ENCODE measurements around the gene TGFBR3.

Gene TGFBR3

GRCh38 chr1:91732291-91733107 is 153.5 kb downstream of the TGFBR3 start:
- DNase-seq (ENCODE audit: low read depth): peak; percentile 7

GRCh38 chr1:91731815-91732214 is 154.1 kb downstream of the TGFBR3 start:
- DNase-seq (ENCODE audit: low read depth): peak; percentile 35

GRCh38 chr1:91730801-91731732 is 154.9 kb downstream of the TGFBR3 start:
- no peak for DNase-seq (ENCODE audit: low read depth)

GRCh38 chr1:91729621-91730358 is 156.2 kb downstream of the TGFBR3 start:
- DNase-seq (ENCODE audit: low read depth): no peak

- DNase-seq (ENCODE audit: low read depth): no peak
These were observed 158.2 kb downstream of the TGFBR3 start for GRCh38 chr1:91727763-91728162.

GRCh38 chr1:91725989-91726721 is 159.8 kb downstream of the TGFBR3 start:
- no peak for DNase-seq (ENCODE audit: low read depth)

GRCh38 chr1:91725618-91725988 is 160.3 kb downstream of the TGFBR3 start:
- DNase-seq (ENCODE audit: low read depth): no peak

- DNase-seq (ENCODE audit: low read depth): no peak
These were observed 161.3 kb downstream of the TGFBR3 start for GRCh38 chr1:91724644-91725043.

GRCh38 chr1:91724231-91724630 is 161.7 kb downstream of the TGFBR3 start:
- DNase-seq (ENCODE audit: low read depth): no peak

- DNase-seq (ENCODE audit: low read depth): no peak
These were observed 165.9 kb downstream of the TGFBR3 start for GRCh38 chr1:91720044-91720443.

GRCh38 chr1:91718877-91719276 is 167.1 kb downstream of the TGFBR3 start:
- DNase-seq (ENCODE audit: low read depth): no peak

GRCh38 chr1:91718368-91718767 is 167.6 kb downstream of the TGFBR3 start:
- no peak for DNase-seq (ENCODE audit: low read depth)

- DNase-seq (ENCODE audit: low read depth): no peak
These were observed 168.1 kb downstream of the TGFBR3 start for GRCh38 chr1:91717839-91718238.

- no peak for DNase-seq (ENCODE audit: low read depth)
These were observed 169.6 kb downstream of the TGFBR3 start for GRCh38 chr1:91716339-91716738.

GRCh38 chr1:91715416-91716000 is 170.4 kb downstream of the TGFBR3 start:
- no peak for DNase-seq (ENCODE audit: low read depth)

GRCh38 chr1:91714867-91715381 is 171.0 kb downstream of the TGFBR3 start:
- no peak for DNase-seq (ENCODE audit: low read depth)

GRCh38 chr1:91712981-91713841 is 172.7 kb downstream of the TGFBR3 start:
- DNase-seq (ENCODE audit: low read depth): peak; percentile 32

- no peak for DNase-seq (ENCODE audit: low read depth)
These were observed 173.6 kb downstream of the TGFBR3 start for GRCh38 chr1:91712393-91712792.

GRCh38 chr1:91711504-91712247 is 174.3 kb downstream of the TGFBR3 start:
- DNase-seq (ENCODE audit: low read depth): no peak
